ENCODE measurements around the gene MYL9.
"Not testable (repeated sequence)": the region's sequence is repeated elsewhere in the genome, so short reads cannot be mapped to it uniquely, and the experiment has no call there.

DNA sequence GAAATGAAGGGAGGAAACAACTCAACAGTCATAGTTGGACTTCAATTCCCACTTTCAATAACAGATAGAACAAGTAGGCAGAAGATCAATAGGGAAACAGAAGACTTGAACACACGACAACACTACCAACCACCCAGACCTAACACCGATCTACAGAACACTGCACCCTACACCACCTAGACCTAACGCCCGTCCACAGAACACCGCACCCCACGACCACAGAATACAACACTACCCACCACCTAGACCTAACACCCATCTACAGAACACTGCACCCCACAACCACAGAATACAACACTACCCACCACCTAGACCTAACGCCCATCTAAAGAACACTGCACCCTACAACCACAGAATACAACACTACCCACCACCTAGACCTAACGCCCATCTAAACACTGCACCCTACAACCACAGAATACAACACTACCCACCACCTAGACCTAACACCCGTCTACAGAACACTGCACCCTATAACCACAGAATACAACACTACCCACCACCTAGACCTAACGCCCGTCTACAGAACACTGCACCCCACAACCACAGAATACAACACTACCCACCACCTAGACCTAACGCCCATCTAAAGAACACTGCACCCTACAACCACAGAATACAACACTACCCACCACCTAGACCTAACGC, 22.9 kb downstream of the MYL9 start:
- TF ChIP-seq, protein P1, sequence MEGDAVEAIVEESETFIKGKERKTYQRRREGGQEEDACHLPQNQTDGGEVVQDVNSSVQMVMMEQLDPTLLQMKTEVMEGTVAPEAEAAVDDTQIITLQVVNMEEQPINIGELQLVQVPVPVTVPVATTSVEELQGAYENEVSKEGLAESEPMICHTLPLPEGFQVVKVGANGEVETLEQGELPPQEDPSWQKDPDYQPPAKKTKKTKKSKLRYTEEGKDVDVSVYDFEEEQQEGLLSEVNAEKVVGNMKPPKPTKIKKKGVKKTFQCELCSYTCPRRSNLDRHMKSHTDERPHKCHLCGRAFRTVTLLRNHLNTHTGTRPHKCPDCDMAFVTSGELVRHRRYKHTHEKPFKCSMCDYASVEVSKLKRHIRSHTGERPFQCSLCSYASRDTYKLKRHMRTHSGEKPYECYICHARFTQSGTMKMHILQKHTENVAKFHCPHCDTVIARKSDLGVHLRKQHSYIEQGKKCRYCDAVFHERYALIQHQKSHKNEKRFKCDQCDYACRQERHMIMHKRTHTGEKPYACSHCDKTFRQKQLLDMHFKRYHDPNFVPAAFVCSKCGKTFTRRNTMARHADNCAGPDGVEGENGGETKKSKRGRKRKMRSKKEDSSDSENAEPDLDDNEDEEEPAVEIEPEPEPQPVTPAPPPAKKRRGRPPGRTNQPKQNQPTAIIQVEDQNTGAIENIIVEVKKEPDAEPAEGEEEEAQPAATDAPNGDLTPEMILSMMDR (IDR thresholded peaks at IDR 0.05), result not testable (repeated sequence)
- TF ChIP-seq POLR2A (IDR thresholded peaks at IDR 0.05), result not testable (repeated sequence)

Measured in uterus (tissue), 2 donors.